ENCODE measurements around the gene LEPROT. TPM values are rescaled to one million over a fixed set of nuclear protein-coding genes. Genes with fewer than 3 reads are reported as not detected.

LEPROT gene
- total and polyA plus RNA-seq, 2 of the 8 experiments (the other 6 are each of a cell fraction or from before 2014, with no cell fraction given) = 25.7 to 27.2 TPM

DNA sequence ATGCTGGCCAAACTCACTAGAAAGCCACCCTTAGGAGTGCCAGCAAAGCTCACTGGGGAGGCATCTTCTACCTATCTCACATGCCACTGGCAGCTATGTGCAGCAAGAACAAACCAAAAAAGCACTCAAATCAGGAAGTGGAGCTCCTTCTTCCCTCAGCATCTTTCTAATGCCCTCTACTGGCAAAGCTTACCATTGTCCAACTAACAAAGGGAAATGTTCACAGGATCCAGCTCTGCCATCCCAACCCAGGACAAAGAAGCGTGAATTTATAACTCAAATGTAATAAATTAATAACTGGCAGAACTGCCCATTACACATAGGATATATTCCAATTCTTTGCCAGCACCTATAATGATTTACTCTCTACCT is 38.9 kb downstream of the LEPROT start:
- no peak overlapping the region for H3K4me3 ChIP-seq (ENCODE audit: extremely low read depth in 1 of 4, insufficient read depth in 2 of 4, low read depth in 3 of 4, low read length in 4 of 4)
- H3K56ac ChIP-seq (replicated peaks; ENCODE audit: insufficient read length, low read depth, low read length) = no peak overlapping the region
- WGBS, 2 experiments (ENCODE audit: extremely low coverage in 1 of 2, insufficient coverage in 1 of 2, insufficient read length in 1 of 2, insufficient replicate concordance in 2 of 2, low coverage in 1 of 2, low lambda C conversion rate in 2 of 2, missing lambda C conversion rate in 1 of 2) = 87% methylated on average over 1 of the region's 1 CpG; no CpG with 5 or more reads in 1 of the 2 experiments
- no peak overlapping the region for H2AFZ ChIP-seq (ENCODE audit: low read length)
- H3K36me3 ChIP-seq (ENCODE audit: control insufficient read depth in 2 of 4, insufficient read depth in 4 of 4, low read length in 3 of 4) = no peaks in the 10 kb centered on the region
- no peaks in the 10 kb centered on the region for H3K79me1 ChIP-seq (ENCODE audit: low read depth, low read length)
- TF ChIP-seq GABPA (IDR thresholded peaks at IDR 0.05; ENCODE audit: borderline replicate concordance, insufficient read depth, low read length) = no peak
- TF ChIP-seq HDAC6 (IDR thresholded peaks at IDR 0.05; ENCODE audit: low read depth, low read length) = no peak
- peak in 2 of 3 experiments; percentile 62 to 74; a peak in 3 of 4 replicates for TF ChIP-seq CTCF (IDR thresholded peaks at IDR 0.05; ENCODE audit: control extremely low read depth in 1 of 3, insufficient read depth in 1 of 3, low read depth in 1 of 3, low read length in 3 of 3)
- TF ChIP-seq SUZ12 (IDR thresholded peaks at IDR 0.05; ENCODE audit: low read length) = no peak
- peak; percentile 70 to 80 for TF ChIP-seq RAD21 (IDR thresholded peaks at IDR 0.05 in 1 of 2, conservative IDR thresholded peaks at IDR 0.05 in 1 of 2; ENCODE audit: low read depth in 2 of 2, low read length in 2 of 2)
- TF ChIP-seq RFX5 (IDR thresholded peaks at IDR 0.05; ENCODE audit: borderline replicate concordance, low read depth, low read length) = no peak
- H3K23me2 ChIP-seq (ENCODE audit: low read depth, low read length) = no peaks in the 10 kb centered on the region
- H3K23ac ChIP-seq (ENCODE audit: insufficient read length) = no peak overlapping the region
- FAIRE-seq (no peak), DNase-seq (ENCODE audit: low read depth in 1 of 2, low spot score in 2 of 2) (no peak)
- H3K9me3 ChIP-seq (ENCODE audit: insufficient read depth in 2 of 2, low read depth in 1 of 2, low read length in 1 of 2) = peaks cover 2 to 3% of the 10 kb centered on the region in 2 experiments; a peak in 2 of 4 replicates
- no peak overlapping the region for H2BK5ac ChIP-seq (ENCODE audit: low read depth, low read length)
- no peak overlapping the region for H3K14ac ChIP-seq (ENCODE audit: insufficient read length)
- ChIA-PET CTCF (ENCODE audit: partially characterized antibody) (interaction anchor here (0.5 to 3.6 kb wide), 49 partner anchors 10 to 1194 kb away, joined by 3 to 58 read pairs (median 4); partner anchors contain the start of genes DNAJC6, LEPR and LEPROT), POLR2A (ENCODE audit: partially characterized antibody) (interaction anchor here (0.6 to 0.7 kb wide), 3 partner anchors 253 to 991 kb away, joined by 3 to 6 read pairs (median 3); no protein-coding TSS in a partner anchor)
- 0 out of 2 replicates have a peak overlapping the region, but pooled peaks have one; percentile 75 for H2BK12ac ChIP-seq (ENCODE audit: low read depth, low read length)
- no peak overlapping the region for H2BK20ac ChIP-seq (ENCODE audit: low read length)
- no peaks in the 10 kb centered on the region for H4K20me1 ChIP-seq (replicated peaks in 1 of 2; ENCODE audit: control insufficient read depth in 1 of 2, insufficient read depth in 2 of 2, low read length in 2 of 2)
- H3K27ac ChIP-seq (ENCODE audit: low read depth, low read length) = no peak overlapping the region
- no peak overlapping the region for H2BK120ac ChIP-seq (replicated peaks; ENCODE audit: low read depth, low read length)
- peaks cover 0 to 4% (median 1%) of the 10 kb centered on the region in 4 experiments; a peak in 2 of 7 replicates for H3K4me1 ChIP-seq (replicated peaks in 1 of 4; ENCODE audit: control insufficient read depth in 3 of 4, insufficient read depth in 4 of 4, low read length in 3 of 4)
- H3K18ac ChIP-seq (ENCODE audit: extremely low read depth, low read length) = no peak overlapping the region
- no peak overlapping the region for H2AK5ac ChIP-seq (ENCODE audit: low read depth, low read length)
- H3K27me3 ChIP-seq (replicated peaks in 1 of 4; ENCODE audit: control insufficient read depth in 3 of 4, extremely low read depth in 1 of 4, insufficient read depth in 3 of 4, low read length in 3 of 4) = no peaks in the 10 kb centered on the region
- no peak overlapping the region for H3K9ac ChIP-seq (replicated peaks in 1 of 4; ENCODE audit: extremely low read depth in 1 of 4, low read depth in 3 of 4, low read length in 3 of 4)
- H2BK15ac ChIP-seq (ENCODE audit: low read length) = no peak overlapping the region
- no peak overlapping the region for H4K5ac ChIP-seq (ENCODE audit: insufficient read length, low read depth, low read length)
- H3K4me2 ChIP-seq (ENCODE audit: insufficient read depth in 1 of 2, low read depth in 2 of 2, low read length in 2 of 2) = no peak overlapping the region
- no peak overlapping the region for H3K4ac ChIP-seq (replicated peaks; ENCODE audit: insufficient read length, low read depth, low read length)
- H4K8ac ChIP-seq (ENCODE audit: extremely low read depth, insufficient read depth, low read length) = no peak overlapping the region
- H3K79me2 ChIP-seq (ENCODE audit: control insufficient read depth in 1 of 2, insufficient read depth in 2 of 2, low read length in 2 of 2) = no peaks in the 10 kb centered on the region
- no peak overlapping the region for H4K91ac ChIP-seq (replicated peaks; ENCODE audit: insufficient read length, low read length)

All from H1 (cell line).